Suprapubic skin (tissue), 4 donors: ENCODE measurements around the gene ZFYVE28.

ENCODE experiments used
- CTCF ChIP-seq, 2 donors: fragments of 200-600 bp in 1 of 2; fragments of 450-650 bp in 1 of 2; sonication (generic) in 1 of 2; IDR thresholded peaks; one replicate each; pipeline ENCODE4 v1.5.1; 2016 to 2019; ENCODE audit warnings: antibody characterized with exemption in 2 of 2, mild to moderate bottlenecking in 1 of 2, moderate library complexity in 1 of 2
- EP300 ChIP-seq: sonication (generic); formaldehyde crosslinking; IDR thresholded peaks from one replicate; pipeline ENCODE4 v1.6.1; 2017; ENCODE audit warnings: antibody characterized with exemption
- POLR2A ChIP-seq, 2 donors: fragments of 450-650 bp; IDR thresholded peaks; one replicate each; pipeline ENCODE4 v1.6.1; 2017; ENCODE audit warnings: antibody characterized with exemption in 2 of 2, mild to moderate bottlenecking in 2 of 2, moderate library complexity in 2 of 2
- POLR2AphosphoS5 ChIP-seq, 3 donors: sonication (generic); formaldehyde crosslinking; IDR thresholded peaks; one replicate each; pipeline ENCODE4 v1.6.1; 2017; ENCODE audit warnings: antibody characterized with exemption in 3 of 3

- no peak for TF ChIP-seq CTCF (IDR thresholded peaks at IDR 0.05)
- no peak for TF ChIP-seq POLR2AphosphoS5 (IDR thresholded peaks at IDR 0.05)
- TF ChIP-seq POLR2A (IDR thresholded peaks at IDR 0.05), result no peak
- TF ChIP-seq EP300, result no peak
These were observed 65.0 kb downstream of the ZFYVE28 start for GRCh38 chr4:2353222-2354107.
